ENCODE measurements around the gene ZNF827.

Gene ZNF827

DNA sequence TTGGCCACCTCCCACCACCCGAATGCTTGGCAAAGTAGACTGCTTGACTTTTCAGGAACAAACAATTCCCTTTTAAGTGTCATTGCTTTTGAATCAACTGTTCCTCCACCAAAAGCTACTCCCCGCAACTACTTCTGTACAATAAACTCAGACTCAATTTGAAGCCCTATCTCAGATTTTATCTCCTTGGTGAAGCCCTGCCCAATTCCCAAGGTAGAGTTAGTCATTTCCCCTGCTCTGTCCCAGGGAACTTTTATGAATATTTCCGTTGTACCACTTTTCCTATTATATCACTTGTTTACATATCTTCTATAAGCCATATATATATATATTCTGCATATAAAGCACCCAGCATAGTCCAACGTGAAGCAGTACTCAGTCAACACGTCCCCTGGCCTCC is 155.9 kb downstream of the ZNF827 start:
- Histone ChIP-seq H3K4me2 (ENCODE audit: low read depth, low read length, poor library complexity, severe bottlenecking) (no peak overlapping the region), H3K9me2 (replicated peaks; ENCODE audit: insufficient read depth, low read length) (no peaks in the 10 kb centered on the region), H3K9me3 (ENCODE audit: insufficient read depth, low read length) (no peaks in the 10 kb centered on the region), H3K27ac (ENCODE audit: low read depth, low read length) (no peak overlapping the region), H3K9ac (ENCODE audit: low read length) (no peak overlapping the region), H4K20me1 (ENCODE audit: low read depth, low read length) (no peaks in the 10 kb centered on the region), H3K79me2 (ENCODE audit: insufficient read depth, low read length) (no peaks in the 10 kb centered on the region), H3K27me3 (ENCODE audit: low read length) (no peaks in the 10 kb centered on the region), H3K36me3 (ENCODE audit: low read length) (peaks cover 14% of the 10 kb centered on the region; the same call in 1 of the 2 replicates), H3F3A (ENCODE audit: insufficient read depth) (no peaks in the 10 kb centered on the region), H3K4me3 (ENCODE audit: insufficient read depth, low read length, poor library complexity, severe bottlenecking) (no peak overlapping the region), H2AFZ (ENCODE audit: low read depth, low read length, severe bottlenecking) (no peak overlapping the region)
- no peak for TF ChIP-seq EZH2phosphoT487 (conservative IDR thresholded peaks at IDR 0.05; ENCODE audit: low read length)
- TF ChIP-seq, protein P1, sequence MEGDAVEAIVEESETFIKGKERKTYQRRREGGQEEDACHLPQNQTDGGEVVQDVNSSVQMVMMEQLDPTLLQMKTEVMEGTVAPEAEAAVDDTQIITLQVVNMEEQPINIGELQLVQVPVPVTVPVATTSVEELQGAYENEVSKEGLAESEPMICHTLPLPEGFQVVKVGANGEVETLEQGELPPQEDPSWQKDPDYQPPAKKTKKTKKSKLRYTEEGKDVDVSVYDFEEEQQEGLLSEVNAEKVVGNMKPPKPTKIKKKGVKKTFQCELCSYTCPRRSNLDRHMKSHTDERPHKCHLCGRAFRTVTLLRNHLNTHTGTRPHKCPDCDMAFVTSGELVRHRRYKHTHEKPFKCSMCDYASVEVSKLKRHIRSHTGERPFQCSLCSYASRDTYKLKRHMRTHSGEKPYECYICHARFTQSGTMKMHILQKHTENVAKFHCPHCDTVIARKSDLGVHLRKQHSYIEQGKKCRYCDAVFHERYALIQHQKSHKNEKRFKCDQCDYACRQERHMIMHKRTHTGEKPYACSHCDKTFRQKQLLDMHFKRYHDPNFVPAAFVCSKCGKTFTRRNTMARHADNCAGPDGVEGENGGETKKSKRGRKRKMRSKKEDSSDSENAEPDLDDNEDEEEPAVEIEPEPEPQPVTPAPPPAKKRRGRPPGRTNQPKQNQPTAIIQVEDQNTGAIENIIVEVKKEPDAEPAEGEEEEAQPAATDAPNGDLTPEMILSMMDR (IDR thresholded peaks at IDR 0.05; ENCODE audit: insufficient read depth, low read length, poor library complexity, severe bottlenecking), result no peak

DNA sequence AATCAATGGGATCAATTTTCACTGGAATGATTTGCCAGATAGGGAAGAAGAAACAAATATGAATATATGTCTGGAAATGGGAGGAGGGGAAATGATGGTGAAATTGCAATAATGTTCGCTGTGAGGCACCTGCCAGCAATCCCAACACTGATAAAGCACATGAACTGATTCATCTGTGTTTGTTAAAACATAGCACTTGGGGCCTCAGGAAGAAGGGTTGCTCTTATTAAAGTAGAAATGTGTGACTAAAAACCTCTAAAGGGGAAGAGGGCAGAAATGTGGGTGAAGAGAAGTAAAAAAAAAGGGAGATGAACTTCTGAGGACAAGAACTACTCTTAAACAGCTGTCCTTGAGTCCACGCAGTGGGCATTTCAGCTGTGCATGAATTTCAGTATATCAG is 157.3 kb downstream of the ZNF827 start:
- H3K4me3 ChIP-seq (ENCODE audit: insufficient read depth, low read length, poor library complexity, severe bottlenecking), result no peak overlapping the region
- no peak overlapping the region for H3K27ac ChIP-seq (ENCODE audit: low read depth, low read length)
- H4K20me1 ChIP-seq (ENCODE audit: low read depth, low read length), result no peaks in the 10 kb centered on the region
- H3K9me3 ChIP-seq (ENCODE audit: insufficient read depth, low read length), result no peaks in the 10 kb centered on the region
- no peak overlapping the region for H3K4me2 ChIP-seq (ENCODE audit: low read depth, low read length, poor library complexity, severe bottlenecking)
- H3K36me3 ChIP-seq (ENCODE audit: low read length), result peaks cover 27% of the 10 kb centered on the region; the same call in 1 of the 2 replicates
- no peak overlapping the region for H3K9ac ChIP-seq (ENCODE audit: low read length)
- H3K9me2 ChIP-seq (replicated peaks; ENCODE audit: insufficient read depth, low read length), result no peaks in the 10 kb centered on the region
- H2AFZ ChIP-seq (ENCODE audit: low read depth, low read length, severe bottlenecking), result no peak overlapping the region
- no peaks in the 10 kb centered on the region for H3K79me2 ChIP-seq (ENCODE audit: insufficient read depth, low read length)
- TF ChIP-seq, protein P1 (IDR thresholded peaks at IDR 0.05; ENCODE audit: insufficient read depth, low read length, poor library complexity, severe bottlenecking), result no peak
- TF ChIP-seq EZH2phosphoT487 (conservative IDR thresholded peaks at IDR 0.05; ENCODE audit: low read length), result no peak
- H3F3A ChIP-seq (ENCODE audit: insufficient read depth), result no peaks in the 10 kb centered on the region
- no peaks in the 10 kb centered on the region for H3K27me3 ChIP-seq (ENCODE audit: low read length)

DNA sequence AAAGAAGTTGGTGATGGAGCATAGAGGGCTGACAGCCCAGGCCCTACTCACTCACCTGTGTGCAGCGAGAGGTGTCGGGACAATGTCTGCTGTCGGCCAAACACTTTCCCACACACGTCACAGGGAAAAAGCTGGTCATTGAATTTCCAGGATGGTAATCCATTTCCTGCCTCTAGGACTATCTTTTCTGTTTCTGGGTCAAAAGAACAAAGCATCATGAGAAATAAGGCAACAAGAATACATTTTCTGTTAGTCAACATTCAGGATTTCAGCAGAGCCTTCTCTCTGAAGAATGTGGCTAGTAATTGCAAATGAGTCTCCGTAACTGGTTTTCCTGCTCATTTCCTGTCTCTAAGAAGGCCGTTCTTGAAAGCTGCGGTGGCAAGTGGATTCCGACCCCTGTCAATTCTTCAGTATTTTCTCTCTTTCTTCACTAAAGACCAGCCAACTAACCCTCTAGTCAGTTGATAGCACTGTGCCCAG is 159.3 kb downstream of the ZNF827 start:
- TF ChIP-seq, protein P1 (IDR thresholded peaks at IDR 0.05; ENCODE audit: insufficient read depth, low read length, poor library complexity, severe bottlenecking), result no peak
- TF ChIP-seq EZH2phosphoT487 (conservative IDR thresholded peaks at IDR 0.05; ENCODE audit: low read length), result no peak
- Histone ChIP-seq H4K20me1 (ENCODE audit: low read depth, low read length) (no peaks in the 10 kb centered on the region), H3K27me3 (ENCODE audit: low read length) (no peaks in the 10 kb centered on the region), H3K79me2 (ENCODE audit: insufficient read depth, low read length) (no peaks in the 10 kb centered on the region), H3K36me3 (ENCODE audit: low read length) (peaks cover 31% of the 10 kb centered on the region; the same call in 1 of the 2 replicates), H3K9ac (ENCODE audit: low read length) (no peak overlapping the region), H3K9me3 (ENCODE audit: insufficient read depth, low read length) (no peaks in the 10 kb centered on the region), H3K9me2 (replicated peaks; ENCODE audit: insufficient read depth, low read length) (no peaks in the 10 kb centered on the region), H3K27ac (ENCODE audit: low read depth, low read length) (no peak overlapping the region), H2AFZ (ENCODE audit: low read depth, low read length, severe bottlenecking) (no peak overlapping the region), H3K4me2 (ENCODE audit: low read depth, low read length, poor library complexity, severe bottlenecking) (no peak overlapping the region), H3K4me3 (ENCODE audit: insufficient read depth, low read length, poor library complexity, severe bottlenecking) (no peak overlapping the region), H3F3A (ENCODE audit: insufficient read depth) (no peaks in the 10 kb centered on the region)
